CD14-positive monocyte (primary cell): ENCODE results near the gene ARV1. TPM values are rescaled to one million over a fixed set of nuclear protein-coding genes. Genes with fewer than 3 reads are reported as not detected.

Experiments used
- DNase-seq, 3 donors: peaks; one replicate each; pipeline ENCODE4 v3.0.0-alpha.2; 2011 to 2022
- H2AFZ ChIP-seq: 2 replicates; pipeline ENCODE4 v1.6.0; 2012; ENCODE audit warnings: mild to moderate bottlenecking, low read depth, low read length, inconsistent platforms; ENCODE audit not compliant: insufficient read depth, poor library complexity, severe bottlenecking
- H3K27ac ChIP-seq, 2 donors: 1 replicate in 1 of 2; 2 replicates in 1 of 2; pipeline ENCODE4 v1.5.1; 2012 to 2013; ENCODE audit warnings: low read length in 2 of 2, control low read depth in 1 of 2, inconsistent platforms in 1 of 2, low read depth in 1 of 2, mild to moderate bottlenecking in 1 of 2
- H3K27me3 ChIP-seq, 2 donors: one replicate each; pipeline versions ENCODE4 v1.6.0 to v1.6.1; 2011 to 2013; ENCODE audit warnings: low read length in 2 of 2; ENCODE audit not compliant: control insufficient read depth in 2 of 2, insufficient read depth in 2 of 2
- H3K36me3 ChIP-seq, 2 donors: replicated peaks in 1 of 2; 1 replicate in 1 of 2; 2 replicates in 1 of 2; pipeline versions ENCODE4 v1.5.1 to v1.6.1; 2012 to 2013; ENCODE audit warnings: low read length in 2 of 2, control low read depth in 1 of 2, inconsistent platforms in 1 of 2, mild to moderate bottlenecking in 1 of 2; ENCODE audit not compliant: insufficient read depth in 2 of 2, control insufficient read depth in 1 of 2
- H3K4me1 ChIP-seq, 2 donors: 1 replicate in 1 of 2; 2 replicates in 1 of 2; pipeline versions ENCODE4 v1.5.1 to v1.6.1; 2012 to 2013; ENCODE audit warnings: low read length in 2 of 2, control low read depth in 1 of 2, inconsistent platforms in 1 of 2, mild to moderate bottlenecking in 1 of 2, moderate library complexity in 1 of 2; ENCODE audit not compliant: insufficient read depth in 2 of 2, control insufficient read depth in 1 of 2
- H3K4me2 ChIP-seq: replicated peaks from 2 replicates; pipeline ENCODE3; 2012; ENCODE audit warnings: low read length, moderate library complexity, mild to moderate bottlenecking; ENCODE audit not compliant: poor library complexity, severe bottlenecking; ENCODE audit errors: extremely low read depth
- H3K4me3 ChIP-seq, 3 experiments: fragments of 200-600 bp in 1 of 3; sonication (generic) in 1 of 3; replicated peaks in 1 of 3; 1 replicate in 2 of 3; 2 replicates in 1 of 3; pipeline ENCODE4 v1.5.1; 2011 to 2013; ENCODE audit warnings: low read length in 3 of 3, mild to moderate bottlenecking in 3 of 3, control low read depth in 2 of 3, low read depth in 2 of 3, inconsistent platforms in 1 of 3, moderate library complexity in 1 of 3
- H3K79me2 ChIP-seq: 2 replicates; pipeline ENCODE4 v1.6.0; 2012; ENCODE audit warnings: mild to moderate bottlenecking, control low read depth, inconsistent platforms, low read length, moderate library complexity; ENCODE audit not compliant: insufficient read depth
- H3K9ac ChIP-seq: 2 replicates; pipeline ENCODE4 v1.6.0; 2017; ENCODE audit warnings: low read length, mild to moderate bottlenecking; ENCODE audit not compliant: insufficient read depth, poor library complexity, severe bottlenecking
- H3K9me3 ChIP-seq, 2 donors: replicated peaks in 1 of 2; 1 replicate in 1 of 2; 2 replicates in 1 of 2; pipeline versions ENCODE4 v1.5.1 to v1.6.1; 2012 to 2013; ENCODE audit warnings: low read length in 2 of 2, control low read depth in 1 of 2; ENCODE audit not compliant: control insufficient read depth in 1 of 2, insufficient read depth in 1 of 2
- H4K20me1 ChIP-seq: 2 replicates; pipeline ENCODE4 v1.6.0; 2012; ENCODE audit warnings: mild to moderate bottlenecking, low read length, control low read depth, moderate library complexity; ENCODE audit not compliant: insufficient read depth
- H3K27ac Mint-ChIP-seq, 7 donors: one replicate each; pipeline ENCODE4 v1.8.0; 2020; ENCODE audit warnings: mild to moderate bottlenecking in 7 of 7, mixed read lengths in 7 of 7, moderate library complexity in 6 of 7, inconsistent platforms in 2 of 7
- H3K27me3 Mint-ChIP-seq, 3 donors: one replicate each; pipeline ENCODE4 v1.8.0; 2021 to 2022; ENCODE audit warnings: low read depth in 3 of 3, mild to moderate bottlenecking in 3 of 3, mixed read lengths in 3 of 3, moderate library complexity in 3 of 3, inconsistent platforms in 1 of 3
- H3K36me3 Mint-ChIP-seq, 2 donors: one replicate each; pipeline ENCODE4 v1.8.0; 2020; ENCODE audit warnings: mixed read lengths in 2 of 2, inconsistent platforms in 1 of 2, mild to moderate bottlenecking in 1 of 2
- H3K4me1 Mint-ChIP-seq: one replicate; pipeline ENCODE4 v1.8.0; 2020; ENCODE audit warnings: mild to moderate bottlenecking, mixed read lengths
- H3K4me3 Mint-ChIP-seq, 2 donors: one replicate each; pipeline ENCODE4 v1.8.0; 2020; ENCODE audit warnings: mild to moderate bottlenecking in 2 of 2, mixed read lengths in 2 of 2, moderate library complexity in 1 of 2
- H3K9me3 Mint-ChIP-seq, 7 donors: one replicate each; pipeline ENCODE4 v1.8.0; 2020 to 2022; ENCODE audit warnings: mixed read lengths in 7 of 7, mild to moderate bottlenecking in 6 of 7, moderate library complexity in 6 of 7, inconsistent platforms in 2 of 7
- WGBS: methylation state at CpG from one replicate; pipeline ENCODE4 v1.1.5; 2013; ENCODE audit warnings: missing lambda C conversion rate; ENCODE audit not compliant: insufficient coverage; 5-methylcytosine and 5-hydroxymethylcytosine counted together
- intact Hi-C, 2 donors: fragments of 100-400 bp; cut with micrococcal nuclease; formaldehyde crosslinking; loops; one replicate each; pipeline versions ENCODE4 v1.15.0 to v1.15.1; 2023
- polyA plus RNA-seq, 3 donors: library from polyadenylated mRNA; depleted of rRNA in 1 of 3; unstranded in 2 of 3; stranded (reverse) in 1 of 3; fragments of 300-500 nt in 2 of 3; fragments of >200 nt in 1 of 3; fragmentation: Illumina TruSeq in 2 of 3; gene quantifications; 1 replicate in 2 of 3; 2 replicates in 1 of 3; pipeline ENCODE4 v1.2.3, GENCODE V29; 2012 to 2021
- TF ChIP-seq, protein P1 (sequence below): fragments of 200-600 bp; IDR thresholded peaks from one replicate; pipeline ENCODE4 v1.8.0; 2022; ENCODE audit warnings: antibody characterized with exemption, mild to moderate bottlenecking

ARV1 gene
- polyA plus RNA-seq, 3 donors, result 7.7 to 19.2 (median 15.0) TPM

GRCh38 chr1:230971771-230972170 is 7.1 kb upstream of the ARV1 start:
- Histone ChIP-seq H3K4me1 (peaks cover 28 to 38% of the 10 kb centered on the region in 2 donors), H4K20me1 (peaks cover 31% of the 10 kb centered on the region), H3K27me3 (no peaks in the 10 kb centered on the region), H2AFZ (no peak overlapping the region), H3K9ac (no peak overlapping the region), H3K9me3 (no peaks in the 10 kb centered on the region), H3K4me2 (no peak overlapping the region), H3K27ac (peak overlapping the region in 1 of 2 donors; percentile 85), H3K4me3 (no peak overlapping the region), H3K36me3 (peaks cover 0 to 21% of the 10 kb centered on the region in 2 donors), H3K79me2 (peaks cover 57% of the 10 kb centered on the region)
- Mint-ChIP-seq H3K27ac (peak overlapping the region in 2 of 7 donors; percentile 30 to 91), H3K27me3 (peaks cover 0 to 2% (median 0%) of the 10 kb centered on the region in 3 donors), H3K4me3 (no peak overlapping the region), H3K4me1 (peaks cover 43% of the 10 kb centered on the region), H3K36me3 (peaks cover 32 to 40% of the 10 kb centered on the region in 2 donors), H3K9me3 (peaks cover 0 to 2% (median 0%) of the 10 kb centered on the region in 7 donors)
- intact Hi-C loops, result loop anchor here in 1 of 2 donors (10.0 kb wide), 1 partner anchor 73 kb away; the partner anchor contains the start of gene FAM89A
- DNase-seq, result no peak
- TF ChIP-seq, protein P1, sequence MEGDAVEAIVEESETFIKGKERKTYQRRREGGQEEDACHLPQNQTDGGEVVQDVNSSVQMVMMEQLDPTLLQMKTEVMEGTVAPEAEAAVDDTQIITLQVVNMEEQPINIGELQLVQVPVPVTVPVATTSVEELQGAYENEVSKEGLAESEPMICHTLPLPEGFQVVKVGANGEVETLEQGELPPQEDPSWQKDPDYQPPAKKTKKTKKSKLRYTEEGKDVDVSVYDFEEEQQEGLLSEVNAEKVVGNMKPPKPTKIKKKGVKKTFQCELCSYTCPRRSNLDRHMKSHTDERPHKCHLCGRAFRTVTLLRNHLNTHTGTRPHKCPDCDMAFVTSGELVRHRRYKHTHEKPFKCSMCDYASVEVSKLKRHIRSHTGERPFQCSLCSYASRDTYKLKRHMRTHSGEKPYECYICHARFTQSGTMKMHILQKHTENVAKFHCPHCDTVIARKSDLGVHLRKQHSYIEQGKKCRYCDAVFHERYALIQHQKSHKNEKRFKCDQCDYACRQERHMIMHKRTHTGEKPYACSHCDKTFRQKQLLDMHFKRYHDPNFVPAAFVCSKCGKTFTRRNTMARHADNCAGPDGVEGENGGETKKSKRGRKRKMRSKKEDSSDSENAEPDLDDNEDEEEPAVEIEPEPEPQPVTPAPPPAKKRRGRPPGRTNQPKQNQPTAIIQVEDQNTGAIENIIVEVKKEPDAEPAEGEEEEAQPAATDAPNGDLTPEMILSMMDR, result no peak

GRCh38 chr1:230972855-230973271 is 6.0 kb upstream of the ARV1 start:
- H3K4me2 ChIP-seq, result peak overlapping the region; percentile 61
- peaks cover 39 to 49% of the 10 kb centered on the region in 2 donors for H3K4me1 ChIP-seq
- peaks cover 32% of the 10 kb centered on the region for H4K20me1 ChIP-seq
- TF ChIP-seq, protein P1, result no peak
- intact Hi-C loops, result loop anchor here in 1 of 2 donors (10.0 kb wide), 1 partner anchor 72 kb away; the partner anchor contains the start of gene FAM89A
- DNase-seq, result peak; percentile 60 to 85 (median 76)
- H3K36me3 ChIP-seq, result peaks cover 0 to 21% of the 10 kb centered on the region in 2 donors
- Mint-ChIP-seq H3K27ac (peak overlapping the region; percentile 79 to 96 (median 93)), H3K27me3 (peaks cover 0 to 2% (median 0%) of the 10 kb centered on the region in 3 donors), H3K4me3 (peak overlapping the region; percentile 52 to 64), H3K4me1 (peaks cover 54% of the 10 kb centered on the region), H3K36me3 (peaks cover 32 to 40% of the 10 kb centered on the region in 2 donors), H3K9me3 (peaks cover 0 to 2% (median 0%) of the 10 kb centered on the region in 7 donors)
- no peaks in the 10 kb centered on the region for H3K9me3 ChIP-seq
- peak overlapping the region; percentile 64 for H2AFZ ChIP-seq
- peak overlapping the region in 1 of 3 experiments; percentile 56 for H3K4me3 ChIP-seq
- H3K27me3 ChIP-seq, result no peaks in the 10 kb centered on the region
- peaks cover 63% of the 10 kb centered on the region for H3K79me2 ChIP-seq
- no CpG with 5 or more reads among the region's 1 CpG for WGBS
- peak overlapping the region; percentile 34 to 85 for H3K27ac ChIP-seq
- no peak overlapping the region for H3K9ac ChIP-seq
